Spleen (tissue), 11 donors: ENCODE measurements around the gene OR1F1. TPM values are rescaled to one million over a fixed set of nuclear protein-coding genes. Genes with fewer than 3 reads are reported as not detected.

Experiments used
- DNase-seq: peaks from one replicate; pipeline ENCODE4 v3.0.0-alpha.2; 2020
- H3K27ac ChIP-seq, 8 donors: fragments of 200-600 bp; sonication (generic) in 7 of 8; 1 replicate in 4 of 8; 2 replicates in 4 of 8; pipeline versions ENCODE4 v1.5.0 to v1.8.0; 2016 to 2021; ENCODE audit warnings: inconsistent platforms in 4 of 8, mild to moderate bottlenecking in 4 of 8, moderate library complexity in 1 of 8
- H3K27me3 ChIP-seq, 7 donors: fragments of 200-600 bp; sonication (generic) in 6 of 7; replicated peaks in 1 of 7; 1 replicate in 4 of 7; 2 replicates in 3 of 7; pipeline versions ENCODE4 v1.5.0 to v1.8.0; 2016 to 2021; ENCODE audit warnings: inconsistent platforms in 3 of 7, mild to moderate bottlenecking in 1 of 7
- H3K36me3 ChIP-seq, 6 donors: fragments of 200-600 bp; sonication (generic) in 5 of 6; 1 replicate in 4 of 6; 2 replicates in 2 of 6; pipeline versions ENCODE4 v1.5.0 to v1.8.0; 2016 to 2021; ENCODE audit warnings: inconsistent platforms in 2 of 6
- H3K4me1 ChIP-seq, 6 donors: fragments of 200-600 bp; sonication (generic) in 5 of 6; 1 replicate in 3 of 6; 2 replicates in 3 of 6; pipeline versions ENCODE4 v1.5.0 to v1.8.0; 2016 to 2021; ENCODE audit warnings: inconsistent platforms in 3 of 6
- H3K4me3 ChIP-seq, 8 donors: fragments of 200-600 bp; sonication (generic) in 7 of 8; 1 replicate in 4 of 8; 2 replicates in 4 of 8; pipeline versions ENCODE4 v1.5.0 to v1.8.0; 2016 to 2021; ENCODE audit warnings: inconsistent platforms in 4 of 8, mild to moderate bottlenecking in 4 of 8, moderate library complexity in 2 of 8
- H3K9me3 ChIP-seq, 8 donors: fragments of 200-600 bp; sonication (generic) in 7 of 8; 1 replicate in 4 of 8; 2 replicates in 4 of 8; pipeline versions ENCODE4 v1.5.0 to v1.8.0; 2016 to 2021; ENCODE audit warnings: inconsistent platforms in 4 of 8
- POLR2A ChIP-seq, 3 donors: fragments of 450-650 bp; IDR thresholded peaks; one replicate each; pipeline ENCODE4 v1.5.1; 2017; ENCODE audit warnings: antibody characterized with exemption in 3 of 3, mild to moderate bottlenecking in 1 of 3
- POLR2AphosphoS5 ChIP-seq, 3 donors: sonication (generic); formaldehyde crosslinking; IDR thresholded peaks; one replicate each; pipeline ENCODE4 v1.5.1; 2017; ENCODE audit warnings: antibody characterized with exemption in 3 of 3
- WGBS, 5 donors: extraction: QIAGEN DNeasy Blood & Tissue Kit in 3 of 5; methylation state at CpG; one replicate each; pipeline versions ENCODE4 v1.1.5 to v1.1.7; 2013 to 2018; 5-methylcytosine and 5-hydroxymethylcytosine counted together
- intact Hi-C: fragments of 100-400 bp; cut with DNase I; formaldehyde crosslinking; loops from one replicate; pipeline ENCODE4 v1.15.0; 2023; ENCODE audit warnings: low total_unique reads
- polyA plus RNA-seq, 3 donors: library from polyadenylated mRNA; stranded (reverse); fragments of 200-250 nt; gene quantifications; one replicate each; pipeline ENCODE4 v1.2.1, GENCODE V29; 2013
- total RNA-seq, 7 donors: library from RNA; depleted of rRNA in 3 of 7; stranded (reverse); fragments of >200 nt in 3 of 7; fragmentation: NEBNext Ultra II Directional in 4 of 7; extraction: Animal tissue kit (Norgen Biotek cat#: 25700) in 4 of 7; gene quantifications; one replicate each; pipeline versions ENCODE4 v1.1.0 to v1.2.1, GENCODE V29; 2016 to 2021
- TF ChIP-seq, protein P1 (sequence below), 11 experiments: fragments of 200-600 bp in 7 of 11; fragments of 450-650 bp in 4 of 11; sonication (generic) in 4 of 11; IDR thresholded peaks in 8 of 11; conservative IDR thresholded peaks in 3 of 11; 1 replicate in 7 of 11; 2 replicates in 4 of 11; pipeline versions ENCODE4 v1.4.0 to v1.8.0; 2016 to 2021; ENCODE audit warnings: antibody characterized with exemption in 11 of 11, inconsistent platforms in 4 of 11, mild to moderate bottlenecking in 1 of 11
- donor health status: healthy with polysubstance abuse.
- donor health status: DM: no; HTN: no; CAD: no; lungs with moderate emphysema.
- donor health status: DM: no; HTN: no; CAD: no.
- donor health status: Bipolar disorder and iron deficiency.
- donor health status: healthy.
- donor health status: DM: no; HTN: no; CAD: no.
- donor health status: DM: yes; HTN: yes; CAD: no.

Gene OR1F1
- total and polyA plus RNA-seq, 10 donors: not detected

DNA sequence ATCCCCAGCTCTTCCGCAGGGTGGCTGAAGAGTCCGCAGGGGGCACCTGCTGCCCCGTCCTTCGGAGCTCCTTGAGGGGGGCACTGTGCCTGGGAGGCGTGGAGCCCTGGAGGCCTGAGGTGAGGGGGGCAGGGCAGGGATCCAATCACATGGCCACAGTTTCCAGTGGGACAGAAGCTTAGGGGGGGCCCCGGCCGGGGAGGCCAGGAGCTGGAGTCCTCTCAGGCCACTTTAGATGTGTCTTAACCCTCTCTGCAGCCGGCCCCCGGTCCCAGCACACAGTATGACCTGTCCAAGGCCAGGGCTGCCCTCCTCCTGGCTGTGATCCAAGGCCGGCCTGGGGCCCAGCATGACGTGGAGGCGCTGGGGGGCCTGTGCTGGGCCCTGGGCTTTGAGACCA lies 42.3 kb upstream of the OR1F1 start:
- TF ChIP-seq POLR2A (IDR thresholded peaks at IDR 0.05): no peak
- TF ChIP-seq, protein P1, sequence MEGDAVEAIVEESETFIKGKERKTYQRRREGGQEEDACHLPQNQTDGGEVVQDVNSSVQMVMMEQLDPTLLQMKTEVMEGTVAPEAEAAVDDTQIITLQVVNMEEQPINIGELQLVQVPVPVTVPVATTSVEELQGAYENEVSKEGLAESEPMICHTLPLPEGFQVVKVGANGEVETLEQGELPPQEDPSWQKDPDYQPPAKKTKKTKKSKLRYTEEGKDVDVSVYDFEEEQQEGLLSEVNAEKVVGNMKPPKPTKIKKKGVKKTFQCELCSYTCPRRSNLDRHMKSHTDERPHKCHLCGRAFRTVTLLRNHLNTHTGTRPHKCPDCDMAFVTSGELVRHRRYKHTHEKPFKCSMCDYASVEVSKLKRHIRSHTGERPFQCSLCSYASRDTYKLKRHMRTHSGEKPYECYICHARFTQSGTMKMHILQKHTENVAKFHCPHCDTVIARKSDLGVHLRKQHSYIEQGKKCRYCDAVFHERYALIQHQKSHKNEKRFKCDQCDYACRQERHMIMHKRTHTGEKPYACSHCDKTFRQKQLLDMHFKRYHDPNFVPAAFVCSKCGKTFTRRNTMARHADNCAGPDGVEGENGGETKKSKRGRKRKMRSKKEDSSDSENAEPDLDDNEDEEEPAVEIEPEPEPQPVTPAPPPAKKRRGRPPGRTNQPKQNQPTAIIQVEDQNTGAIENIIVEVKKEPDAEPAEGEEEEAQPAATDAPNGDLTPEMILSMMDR (IDR thresholded peaks at IDR 0.05 in 8 of 11, conservative IDR thresholded peaks at IDR 0.05 in 3 of 11): no peak
- no peak for TF ChIP-seq POLR2AphosphoS5 (IDR thresholded peaks at IDR 0.05)
- H3K4me1 ChIP-seq: peaks cover 0 to 50% (median 28%) of the 10 kb centered on the region in 6 donors
- no peak overlapping the region for H3K4me3 ChIP-seq
- DNase-seq: peak; percentile 69
- H3K9me3 ChIP-seq: no peaks in the 10 kb centered on the region
- no peak overlapping the region for H3K27ac ChIP-seq
- 79 to 91% (median 84%) methylated on average over 2 to 12 of the region's 12 CpGs for WGBS, 5 donors
- H3K27me3 ChIP-seq: peaks cover 0 to under 1% (median 0%) of the 10 kb centered on the region in 7 donors
- peaks cover 0 to 26% (median 23%) of the 10 kb centered on the region in 6 donors for H3K36me3 ChIP-seq
- intact Hi-C loops: no loop called here

DNA sequence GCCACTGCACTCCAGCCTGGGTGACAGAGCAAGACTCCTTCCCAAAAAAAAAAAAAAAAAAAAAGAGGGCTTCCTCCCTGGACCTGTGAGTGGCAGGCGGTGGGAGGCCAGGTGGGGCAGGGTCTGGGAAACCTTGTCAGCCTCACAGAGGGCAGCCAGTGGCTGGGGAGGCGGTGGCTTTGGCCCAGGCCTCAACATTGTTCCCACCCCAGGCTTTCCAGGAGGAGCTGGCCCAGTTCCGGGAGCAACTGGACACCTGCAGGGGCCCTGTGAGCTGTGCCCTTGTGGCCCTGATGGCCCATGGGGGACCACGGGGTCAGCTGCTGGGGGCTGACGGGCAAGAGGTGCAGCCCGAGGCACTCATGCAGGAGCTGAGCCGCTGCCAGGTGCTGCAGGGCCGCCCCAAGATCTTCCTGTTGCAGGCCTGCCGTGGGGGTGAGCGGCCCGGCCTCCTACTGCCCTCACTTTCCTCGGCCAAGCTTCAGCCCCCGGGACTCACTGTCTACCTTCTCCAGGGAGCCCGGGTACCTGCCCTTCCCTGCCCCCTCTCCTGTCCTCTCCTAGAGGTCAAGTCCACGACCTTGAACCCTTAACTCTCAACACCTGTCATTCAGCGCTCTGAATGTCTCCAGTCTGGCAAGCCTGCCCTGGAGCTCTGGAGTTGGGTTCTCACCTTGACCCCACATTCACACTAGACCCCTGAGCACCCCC lies 40.8 kb upstream of the OR1F1 start:
- Histone ChIP-seq H3K4me3 (no peak overlapping the region), H3K27ac (no peak overlapping the region), H3K36me3 (peaks cover 0 to 11% (median 8%) of the 10 kb centered on the region in 6 donors), H3K27me3 (peaks cover 0 to 16% (median 0%) of the 10 kb centered on the region in 7 donors), H3K4me1 (peaks cover 6 to 66% (median 44%) of the 10 kb centered on the region in 6 donors), H3K9me3 (no peaks in the 10 kb centered on the region)
- no peak for TF ChIP-seq POLR2AphosphoS5 (IDR thresholded peaks at IDR 0.05)
- TF ChIP-seq POLR2A (IDR thresholded peaks at IDR 0.05): no peak
- TF ChIP-seq, protein P1 (IDR thresholded peaks at IDR 0.05 in 8 of 11, conservative IDR thresholded peaks at IDR 0.05 in 3 of 11): no peak
- intact Hi-C loops: no loop called here
- WGBS, 5 donors: 83 to 94% (median 91%) methylated on average over 10 to 16 of the region's 16 CpGs
- DNase-seq: peak; percentile 70

DNA sequence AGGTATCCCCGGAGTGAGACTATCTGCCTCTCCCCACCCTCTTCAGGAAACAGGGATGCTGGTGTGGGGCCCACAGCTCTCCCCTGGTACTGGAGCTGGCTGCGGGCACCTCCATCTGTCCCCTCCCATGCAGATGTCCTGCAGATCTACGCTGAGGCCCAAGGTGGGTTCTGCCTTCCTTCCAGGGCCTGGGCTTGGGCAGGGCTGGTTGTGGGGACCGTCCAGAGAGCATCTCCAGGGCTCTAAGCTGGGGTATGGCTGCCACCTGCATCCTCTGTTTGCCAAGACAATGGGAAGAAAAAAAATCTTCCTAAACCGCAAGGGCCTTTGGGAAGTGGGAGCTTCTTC lies 40.3 kb upstream of the OR1F1 start:
- no peak overlapping the region for H3K4me3 ChIP-seq
- H3K4me1 ChIP-seq: peaks cover 6 to 71% (median 49%) of the 10 kb centered on the region in 6 donors
- DNase-seq: peak; percentile 62
- peaks cover 0 to 5% (median 3%) of the 10 kb centered on the region in 6 donors for H3K36me3 ChIP-seq
- 91 to 96% (median 93%) methylated on average over 5 of the region's 5 CpGs for WGBS, 5 donors
- intact Hi-C loops: no loop called here
- H3K27me3 ChIP-seq: peaks cover 0 to 22% (median 0%) of the 10 kb centered on the region in 7 donors
- TF ChIP-seq, protein P1 (IDR thresholded peaks at IDR 0.05 in 8 of 11, conservative IDR thresholded peaks at IDR 0.05 in 3 of 11): no peak
- TF ChIP-seq POLR2AphosphoS5 (IDR thresholded peaks at IDR 0.05) (no peak), POLR2A (IDR thresholded peaks at IDR 0.05) (no peak)
- no peaks in the 10 kb centered on the region for H3K9me3 ChIP-seq
- H3K27ac ChIP-seq: no peak overlapping the region
